Body of pancreas (tissue), 4 donors: ENCODE results near the gene HEXD. TPM values are rescaled to one million over a fixed set of nuclear protein-coding genes. Genes with fewer than 3 reads are reported as not detected.
A peak's percentile ranks its signal among the peaks of the same experiment; 100 is the strongest.

ENCODE experiments used
- ATAC-seq: fragments of 150-250 bp; one replicate; pipeline ENCODE4 v1.9.1; 2016
- DNase-seq, 4 donors: peaks; one replicate each; pipeline ENCODE4 v3.0.0-alpha.2; 2019
- H3K27ac ChIP-seq, 4 donors: fragments of 200-600 bp; sonication (generic); 1 replicate in 3 of 4; 2 replicates in 1 of 4; pipeline versions ENCODE4 v1.5.1 to v1.6.1; 2016 to 2019; ENCODE audit warnings: mild to moderate bottlenecking in 1 of 4, mixed read lengths in 1 of 4, moderate library complexity in 1 of 4
- H3K27me3 ChIP-seq, 2 donors: fragments of 200-600 bp; sonication (generic); one replicate each; pipeline ENCODE4 v1.6.0; 2016; ENCODE audit warnings: mild to moderate bottlenecking in 1 of 2
- H3K36me3 ChIP-seq, 2 donors: fragments of 200-600 bp; sonication (generic); replicated peaks in 1 of 2; 2 replicates each; pipeline ENCODE4 v1.5.1; 2016; ENCODE audit warnings: low read depth in 2 of 2; ENCODE audit not compliant: insufficient read depth in 1 of 2
- H3K4me1 ChIP-seq: fragments of 200-600 bp; sonication (generic); one replicate; pipeline ENCODE4 v1.6.0; 2016
- H3K4me3 ChIP-seq, 2 donors: fragments of 200-600 bp; sonication (generic); 1 replicate in 1 of 2; 2 replicates in 1 of 2; pipeline ENCODE4 v1.5.1; 2016 to 2019
- H3K9me3 ChIP-seq, 3 donors: fragments of 200-600 bp; sonication (generic); 1 replicate in 2 of 3; 2 replicates in 1 of 3; pipeline ENCODE4 v1.5.1; 2016
- POLR2A ChIP-seq, 3 donors: fragments of 450-650 bp; IDR thresholded peaks; one replicate each; pipeline ENCODE4 v1.6.1; 2016; ENCODE audit warnings: antibody characterized with exemption in 3 of 3, mild to moderate bottlenecking in 2 of 3
- WGBS, 2 donors: methylation state at CpG; one replicate each; pipeline ENCODE4 v1.1.5; 2017; 5-methylcytosine and 5-hydroxymethylcytosine counted together
- intact Hi-C: fragments of 100-400 bp; cut with DNase I; formaldehyde crosslinking; loops from one replicate; pipeline ENCODE4 v1.15.1; 2023
- total RNA-seq, 2 donors: library from RNA; depleted of rRNA; stranded (reverse); fragments of >200 nt; gene quantifications; one replicate each; pipeline ENCODE4 v1.1.0, GENCODE V29; 2016
- TF ChIP-seq, protein P1 (sequence below), 7 experiments: fragments of 450-650 bp in 4 of 7; fragments of 200-600 bp in 3 of 7; sonication (generic) in 3 of 7; IDR thresholded peaks; one replicate each; pipeline ENCODE4 v1.5.1; 2016 to 2019; ENCODE audit warnings: antibody characterized with exemption in 7 of 7

The HEXD gene
- total RNA-seq, 2 donors from 2014 or later = 54.7 to 188 TPM

DNA sequence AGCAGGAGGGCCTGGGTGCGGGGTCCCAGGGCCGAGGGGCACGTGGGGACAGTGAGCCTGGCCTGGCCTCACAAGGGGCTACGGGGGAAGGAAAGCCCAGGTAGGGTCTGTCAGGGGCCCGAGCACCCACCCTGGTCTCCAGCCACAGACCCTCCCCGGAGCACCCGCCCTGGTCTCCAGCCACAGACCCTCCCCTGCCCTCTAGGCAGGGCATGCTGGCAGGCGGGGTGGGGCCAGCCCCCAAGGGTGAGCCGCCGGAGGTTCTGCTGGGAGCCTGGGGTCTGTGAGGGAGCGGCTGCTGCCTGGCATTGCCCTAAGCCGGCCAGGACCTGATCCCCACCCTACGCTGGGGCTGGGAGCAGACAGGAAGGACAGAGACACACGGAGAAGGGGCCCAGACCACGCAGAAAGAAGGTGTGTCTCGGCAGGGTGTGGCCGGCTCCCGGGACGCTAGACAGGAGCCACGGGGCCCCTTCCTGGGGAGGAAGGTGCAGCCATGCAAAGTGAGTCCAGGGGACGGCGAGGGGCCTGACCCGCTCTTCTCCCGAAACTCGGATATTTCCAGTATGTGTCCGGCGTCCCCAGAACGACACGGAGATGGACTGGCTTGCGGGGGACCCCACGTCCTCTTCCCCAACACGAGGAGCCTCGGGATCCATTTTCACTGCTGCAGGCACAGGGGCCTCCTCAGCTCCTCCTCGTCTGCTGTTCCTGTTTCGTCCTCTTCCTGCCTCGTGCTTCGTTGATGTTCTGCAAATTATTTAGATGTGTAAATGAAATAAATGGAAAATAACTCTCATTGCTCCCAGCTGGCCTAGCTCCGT lies 31.1 kb upstream of the HEXD start:
- no peak overlapping the region for H3K27ac ChIP-seq
- WGBS, 2 donors = 70 to 77% methylated on average over 22 to 36 of the region's 38 CpGs
- H3K4me3 ChIP-seq = no peak overlapping the region
- no peak for ATAC-seq
- no peaks in the 10 kb centered on the region for H3K27me3 ChIP-seq
- intact Hi-C loops = no loop called here
- H3K9me3 ChIP-seq = no peaks in the 10 kb centered on the region
- H3K4me1 ChIP-seq = peaks cover 35% of the 10 kb centered on the region
- no peaks in the 10 kb centered on the region for H3K36me3 ChIP-seq
- no peak for DNase-seq
- no peak for TF ChIP-seq POLR2A (IDR thresholded peaks at IDR 0.05)
- TF ChIP-seq, protein P1, sequence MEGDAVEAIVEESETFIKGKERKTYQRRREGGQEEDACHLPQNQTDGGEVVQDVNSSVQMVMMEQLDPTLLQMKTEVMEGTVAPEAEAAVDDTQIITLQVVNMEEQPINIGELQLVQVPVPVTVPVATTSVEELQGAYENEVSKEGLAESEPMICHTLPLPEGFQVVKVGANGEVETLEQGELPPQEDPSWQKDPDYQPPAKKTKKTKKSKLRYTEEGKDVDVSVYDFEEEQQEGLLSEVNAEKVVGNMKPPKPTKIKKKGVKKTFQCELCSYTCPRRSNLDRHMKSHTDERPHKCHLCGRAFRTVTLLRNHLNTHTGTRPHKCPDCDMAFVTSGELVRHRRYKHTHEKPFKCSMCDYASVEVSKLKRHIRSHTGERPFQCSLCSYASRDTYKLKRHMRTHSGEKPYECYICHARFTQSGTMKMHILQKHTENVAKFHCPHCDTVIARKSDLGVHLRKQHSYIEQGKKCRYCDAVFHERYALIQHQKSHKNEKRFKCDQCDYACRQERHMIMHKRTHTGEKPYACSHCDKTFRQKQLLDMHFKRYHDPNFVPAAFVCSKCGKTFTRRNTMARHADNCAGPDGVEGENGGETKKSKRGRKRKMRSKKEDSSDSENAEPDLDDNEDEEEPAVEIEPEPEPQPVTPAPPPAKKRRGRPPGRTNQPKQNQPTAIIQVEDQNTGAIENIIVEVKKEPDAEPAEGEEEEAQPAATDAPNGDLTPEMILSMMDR (IDR thresholded peaks at IDR 0.05) = no peak

DNA sequence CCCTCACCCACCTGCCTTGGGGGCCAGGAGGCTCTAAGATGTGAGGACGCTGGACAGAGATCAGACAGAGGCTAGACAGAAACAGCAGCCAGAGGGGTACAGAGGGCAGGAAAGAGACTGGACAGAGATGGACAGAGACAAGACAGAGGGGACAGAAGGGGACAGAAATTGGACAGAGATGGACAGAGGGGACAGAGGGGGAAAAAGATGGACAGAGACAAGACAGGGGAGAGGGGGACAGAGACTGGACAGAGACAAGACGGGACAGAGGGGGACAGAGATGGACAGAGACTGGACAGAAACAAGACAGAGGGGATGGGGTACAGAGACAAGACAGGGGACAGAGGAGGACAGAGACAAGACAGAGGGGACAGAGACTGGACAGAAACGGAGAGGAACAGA lies 30.4 kb upstream of the HEXD start:
- ATAC-seq (no peak), DNase-seq (no peak)
- peaks cover 0 to 2% of the 10 kb centered on the region in 2 donors for H3K36me3 ChIP-seq
- H3K4me3 ChIP-seq = no peak overlapping the region
- 62 to 66% methylated on average over 3 of the region's 3 CpGs for WGBS, 2 donors
- intact Hi-C loops = no loop called here
- peaks cover 35% of the 10 kb centered on the region for H3K4me1 ChIP-seq
- no peak for TF ChIP-seq POLR2A (IDR thresholded peaks at IDR 0.05)
- TF ChIP-seq, protein P1 (IDR thresholded peaks at IDR 0.05) = no peak
- H3K9me3 ChIP-seq = no peaks in the 10 kb centered on the region
- H3K27ac ChIP-seq = no peak overlapping the region
- no peaks in the 10 kb centered on the region for H3K27me3 ChIP-seq

DNA sequence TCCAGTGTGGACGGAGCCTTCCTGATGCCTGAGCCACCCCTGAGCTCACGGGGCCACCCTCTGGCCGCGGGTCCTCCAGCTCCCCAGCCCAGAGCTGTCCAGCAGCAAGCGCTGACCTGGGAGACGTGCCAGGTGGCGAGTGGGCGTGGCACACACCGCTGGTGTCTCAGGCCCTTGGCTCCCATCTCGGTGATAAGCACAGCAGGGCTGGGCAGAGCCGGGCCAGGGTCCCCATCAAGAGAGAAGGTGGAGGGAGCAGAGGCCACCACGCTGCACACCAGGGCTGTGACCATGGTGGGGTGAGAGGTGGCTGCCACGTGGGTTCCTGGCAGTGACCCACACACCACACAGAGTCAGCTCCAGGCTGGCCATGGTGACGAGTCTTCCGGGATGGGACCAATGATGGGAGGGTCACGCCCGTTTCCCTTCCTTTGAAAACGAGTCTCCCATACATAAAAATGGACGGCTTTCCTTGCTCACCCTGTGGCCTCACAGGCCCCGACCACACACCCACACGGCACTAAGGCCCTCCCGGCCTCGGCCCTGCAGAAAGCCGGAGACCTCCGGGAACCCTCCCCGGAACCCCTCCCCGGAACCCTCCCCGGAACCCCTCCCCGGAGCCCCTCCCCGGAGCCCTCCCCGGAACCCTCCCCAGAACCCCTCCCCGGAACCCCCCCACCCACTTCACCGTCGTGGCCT lies 29.8 kb upstream of the HEXD start:
- H3K27me3 ChIP-seq = no peaks in the 10 kb centered on the region
- peaks cover 0 to 2% of the 10 kb centered on the region in 2 donors for H3K36me3 ChIP-seq
- peaks cover 34% of the 10 kb centered on the region for H3K4me1 ChIP-seq
- WGBS, 2 donors = 57 to 80% methylated on average over 20 to 33 of the region's 34 CpGs
- intact Hi-C loops = no loop called here
- peak; percentile 72 to 88 (median 78) for DNase-seq
- no peak overlapping the region for H3K27ac ChIP-seq
- ATAC-seq = peak; percentile 9
- H3K4me3 ChIP-seq = no peak overlapping the region
- TF ChIP-seq, protein P1 (IDR thresholded peaks at IDR 0.05) = peak in 2 of 7 experiments; percentile 17 to 22
- TF ChIP-seq POLR2A (IDR thresholded peaks at IDR 0.05) = no peak
- H3K9me3 ChIP-seq = no peaks in the 10 kb centered on the region

DNA sequence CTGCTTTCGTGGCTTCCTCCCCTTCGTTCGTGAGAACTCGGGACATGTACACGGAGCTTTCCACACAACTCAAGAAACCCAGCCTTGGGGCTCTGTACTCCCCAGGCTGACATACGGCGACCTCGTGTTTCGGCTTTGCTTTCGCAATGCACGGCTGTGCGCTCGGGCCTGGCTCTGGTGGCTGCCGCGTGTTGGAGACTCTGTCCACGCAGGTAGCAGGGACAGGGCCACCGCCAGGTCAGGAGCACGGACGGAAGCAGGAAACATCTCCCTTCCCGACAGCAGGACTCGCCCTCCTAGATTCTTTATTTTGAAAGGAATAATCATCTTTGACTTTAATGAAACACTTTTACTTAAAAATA lies 29.2 kb upstream of the HEXD start:
- DNase-seq (no peak), ATAC-seq (no peak)
- TF ChIP-seq, protein P1 (IDR thresholded peaks at IDR 0.05) = no peak
- TF ChIP-seq POLR2A (IDR thresholded peaks at IDR 0.05) = no peak
- intact Hi-C loops = no loop called here
- no peaks in the 10 kb centered on the region for H3K9me3 ChIP-seq
- H3K27ac ChIP-seq = no peak overlapping the region
- no peaks in the 10 kb centered on the region for H3K27me3 ChIP-seq
- no peak overlapping the region for H3K4me3 ChIP-seq
- H3K4me1 ChIP-seq = peaks cover 29% of the 10 kb centered on the region
- WGBS, 2 donors = 84 to 92% methylated on average over 20 to 21 of the region's 21 CpGs
- H3K36me3 ChIP-seq = peaks cover 0 to 2% of the 10 kb centered on the region in 2 donors
